Stomach smooth muscle (tissue), 2 donors: ENCODE measurements around the gene NCOA5.

ENCODE experiments used
- H3K27ac ChIP-seq: one replicate; pipeline ENCODE4 v1.7.0; 2013; ENCODE audit warnings: mild to moderate bottlenecking, low read length, inconsistent platforms
- H3K27me3 ChIP-seq, 2 donors: one replicate each; pipeline ENCODE4 v1.7.0; 2013; ENCODE audit warnings: low read length in 2 of 2; ENCODE audit not compliant: insufficient read depth in 2 of 2, control insufficient read depth in 1 of 2
- H3K36me3 ChIP-seq, 2 donors: one replicate each; pipeline ENCODE4 v1.7.0; 2013; ENCODE audit warnings: low read length in 2 of 2; ENCODE audit not compliant: control insufficient read depth in 2 of 2, insufficient read depth in 2 of 2
- H3K4me1 ChIP-seq: one replicate; pipeline ENCODE4 v1.7.0; 2013; ENCODE audit warnings: low read length; ENCODE audit not compliant: control insufficient read depth, insufficient read depth
- H3K4me3 ChIP-seq, 2 donors: one replicate each; pipeline ENCODE4 v1.7.0; 2013; ENCODE audit warnings: low read length in 2 of 2
- H3K9ac ChIP-seq, 2 donors: one replicate each; pipeline ENCODE4 v1.7.0; 2013; ENCODE audit warnings: low read length in 2 of 2, mild to moderate bottlenecking in 1 of 2
- H3K9me3 ChIP-seq, 2 donors: one replicate each; pipeline ENCODE4 v1.7.0; 2013; ENCODE audit warnings: low read length in 2 of 2; ENCODE audit not compliant: control insufficient read depth in 2 of 2
- donor health status: healthy.
- donor health status: Pancreatic carcinoma.

NCOA5 gene

DNA sequence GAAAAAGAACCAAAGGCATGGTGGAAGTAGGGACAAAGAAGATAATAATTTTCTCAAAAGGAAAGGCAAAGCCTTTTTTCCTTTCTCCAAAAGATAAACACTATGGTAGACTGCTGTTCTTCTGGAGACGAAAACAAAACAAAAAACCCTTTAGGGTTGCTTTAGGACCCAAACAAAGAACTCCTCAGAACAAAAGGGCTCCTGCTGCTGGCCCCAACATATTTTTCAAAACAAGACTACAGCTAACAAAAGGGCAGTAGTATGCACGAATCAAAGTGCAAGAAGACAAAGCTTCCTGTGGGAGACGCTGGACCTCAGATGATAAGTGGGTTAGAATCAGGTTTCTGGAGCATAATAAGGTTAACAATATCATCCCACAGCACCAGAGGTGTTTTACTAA, 15.8 kb downstream of the NCOA5 start:
- H3K9me3 ChIP-seq, result no peaks in the 10 kb centered on the region
- H3K27ac ChIP-seq, result no peak overlapping the region
- no peaks in the 10 kb centered on the region for H3K4me1 ChIP-seq
- H3K27me3 ChIP-seq, result no peaks in the 10 kb centered on the region
- H3K9ac ChIP-seq, result no peak overlapping the region
- no peak overlapping the region for H3K4me3 ChIP-seq
- H3K36me3 ChIP-seq, result peaks cover 42 to 43% of the 10 kb centered on the region in 2 donors

DNA sequence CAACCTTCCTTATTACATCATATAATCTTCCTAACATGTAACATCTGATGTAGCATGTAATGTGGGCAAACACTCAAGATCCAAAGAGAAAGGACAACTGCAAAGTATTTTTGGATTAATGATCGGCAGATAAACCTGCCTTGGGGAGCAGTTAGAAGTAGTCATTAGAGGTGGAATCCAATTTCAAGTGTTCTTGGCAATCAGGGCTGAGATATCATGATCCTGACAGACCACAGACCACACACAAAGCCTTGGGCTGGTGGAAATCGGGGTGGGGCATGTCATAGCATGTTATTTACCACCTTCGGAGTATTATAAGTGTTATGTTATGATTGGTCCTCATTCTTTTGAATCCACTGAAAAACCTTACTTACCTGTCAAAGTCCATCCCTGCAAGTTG, 16.3 kb downstream of the NCOA5 start:
- Histone ChIP-seq H3K9me3 (no peaks in the 10 kb centered on the region), H3K27me3 (no peaks in the 10 kb centered on the region), H3K4me1 (no peaks in the 10 kb centered on the region), H3K9ac (no peak overlapping the region), H3K36me3 (peaks cover 39 to 40% of the 10 kb centered on the region in 2 donors), H3K27ac (no peak overlapping the region), H3K4me3 (no peak overlapping the region)

DNA sequence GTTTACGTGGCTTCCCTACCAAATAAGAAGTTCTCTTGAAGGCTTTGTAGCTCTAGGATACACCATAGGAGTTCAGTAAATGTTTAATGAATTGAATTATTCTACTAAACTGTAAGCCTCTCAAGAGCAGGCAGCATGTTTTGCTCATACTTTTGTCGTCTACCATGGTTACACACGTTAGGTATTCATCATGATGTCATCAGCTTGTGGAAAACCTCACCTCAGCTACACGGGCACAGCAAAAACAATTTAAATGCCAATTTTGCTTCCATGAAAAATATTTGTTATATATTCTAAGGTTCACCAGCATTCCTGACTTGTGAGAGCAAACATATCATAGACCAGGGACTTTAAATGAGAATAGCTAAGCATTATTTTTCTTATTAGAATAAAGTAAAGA, 16.7 kb downstream of the NCOA5 start:
- Histone ChIP-seq H3K27ac (no peak overlapping the region), H3K36me3 (peaks cover 40% of the 10 kb centered on the region in 2 donors), H3K9ac (no peak overlapping the region), H3K4me1 (no peaks in the 10 kb centered on the region), H3K4me3 (no peak overlapping the region), H3K9me3 (no peaks in the 10 kb centered on the region), H3K27me3 (no peaks in the 10 kb centered on the region)

DNA sequence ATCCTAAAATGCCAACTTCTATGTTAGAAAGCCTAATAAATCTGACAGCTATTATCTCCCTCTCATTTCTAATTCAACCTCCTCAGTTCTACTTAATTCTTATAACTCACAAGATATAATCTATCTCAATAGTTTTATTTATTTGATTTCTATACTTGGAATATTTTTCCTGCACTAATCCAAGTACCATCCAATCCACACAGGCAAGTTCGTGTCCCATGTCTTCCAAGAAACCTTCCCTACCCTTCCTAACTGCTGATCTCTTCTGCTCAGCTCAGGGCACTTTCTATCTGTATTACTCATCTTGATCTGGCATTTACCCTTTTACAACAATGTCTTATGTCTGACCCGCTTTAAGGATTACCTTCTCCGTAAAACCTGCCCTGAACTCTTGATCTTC, 18.2 kb downstream of the NCOA5 start:
- H3K36me3 ChIP-seq, result peaks cover 41 to 44% of the 10 kb centered on the region in 2 donors
- no peaks in the 10 kb centered on the region for H3K4me1 ChIP-seq

DNA sequence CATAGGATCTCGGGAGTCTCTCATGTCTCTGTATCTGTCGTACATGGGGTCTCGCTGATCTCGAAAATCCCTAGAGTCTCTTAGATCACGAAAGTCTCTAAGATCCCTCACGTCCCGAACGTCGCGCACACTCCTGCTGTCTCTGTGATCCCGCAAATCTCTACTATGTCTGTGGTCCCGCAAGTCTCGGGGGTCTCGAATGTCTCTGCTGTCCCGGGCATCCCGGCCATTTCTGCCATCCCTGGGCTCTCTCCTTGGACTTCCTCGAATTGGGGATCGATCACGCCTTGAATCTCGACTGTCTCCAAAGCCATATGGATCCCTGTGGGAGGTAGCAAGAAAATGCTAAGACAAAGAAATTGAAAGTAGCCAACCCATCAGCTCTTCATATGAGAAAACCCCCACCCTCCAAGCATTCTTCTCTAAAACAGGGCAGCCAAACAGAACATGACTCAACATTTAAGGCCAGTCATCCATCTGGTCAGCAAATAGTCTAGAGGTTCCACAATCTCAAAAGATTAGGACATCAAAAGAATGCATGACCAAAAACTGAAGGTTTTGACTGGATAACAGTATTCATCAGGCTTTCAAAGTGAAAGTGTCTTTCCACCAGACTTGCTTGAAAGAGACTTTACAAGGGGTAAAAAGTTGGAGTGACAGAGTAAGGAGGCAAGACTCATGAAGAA, 19.4 kb downstream of the NCOA5 start:
- Histone ChIP-seq H3K27me3 (no peaks in the 10 kb centered on the region), H3K9ac (no peak overlapping the region), H3K36me3 (peaks cover 45 to 53% of the 10 kb centered on the region in 2 donors), H3K4me1 (no peaks in the 10 kb centered on the region), H3K9me3 (no peaks in the 10 kb centered on the region), H3K4me3 (no peak overlapping the region), H3K27ac (no peak overlapping the region)

More for the DNA sequence above, 18.2 kb downstream of the NCOA5 start:
- Histone ChIP-seq H3K9me3 (no peaks in the 10 kb centered on the region), H3K27me3 (no peaks in the 10 kb centered on the region), H3K9ac (no peak overlapping the region), H3K4me3 (no peak overlapping the region), H3K27ac (no peak overlapping the region)

- no peaks in the 10 kb centered on the region for H3K9me3 ChIP-seq
- H3K27me3 ChIP-seq, result no peaks in the 10 kb centered on the region
- peaks cover 4% of the 10 kb centered on the region for H3K4me1 ChIP-seq
- peaks cover 83 to 84% of the 10 kb centered on the region in 2 donors for H3K36me3 ChIP-seq
- H3K27ac ChIP-seq, result no peak overlapping the region
- H3K9ac ChIP-seq, result no peak overlapping the region
- no peak overlapping the region for H3K4me3 ChIP-seq
Observed at GRCh38 chr20:46065691-46066090, 24.1 kb downstream of the NCOA5 start.

GRCh38 chr20:46065006-46065405, 24.8 kb downstream of the NCOA5 start:
- Histone ChIP-seq H3K4me3 (no peak overlapping the region), H3K9me3 (no peaks in the 10 kb centered on the region), H3K9ac (no peak overlapping the region), H3K27me3 (no peaks in the 10 kb centered on the region), H3K27ac (no peak overlapping the region), H3K4me1 (peaks cover 4% of the 10 kb centered on the region), H3K36me3 (peaks cover 85 to 86% of the 10 kb centered on the region in 2 donors)

GRCh38 chr20:46063652-46064054, 26.1 kb downstream of the NCOA5 start:
- Histone ChIP-seq H3K4me3 (no peak overlapping the region), H3K27ac (no peak overlapping the region), H3K27me3 (peaks cover 0 to 3% of the 10 kb centered on the region in 2 donors), H3K36me3 (peaks cover 75 to 80% of the 10 kb centered on the region in 2 donors), H3K9me3 (no peaks in the 10 kb centered on the region), H3K9ac (no peak overlapping the region), H3K4me1 (peaks cover 7% of the 10 kb centered on the region)

DNA sequence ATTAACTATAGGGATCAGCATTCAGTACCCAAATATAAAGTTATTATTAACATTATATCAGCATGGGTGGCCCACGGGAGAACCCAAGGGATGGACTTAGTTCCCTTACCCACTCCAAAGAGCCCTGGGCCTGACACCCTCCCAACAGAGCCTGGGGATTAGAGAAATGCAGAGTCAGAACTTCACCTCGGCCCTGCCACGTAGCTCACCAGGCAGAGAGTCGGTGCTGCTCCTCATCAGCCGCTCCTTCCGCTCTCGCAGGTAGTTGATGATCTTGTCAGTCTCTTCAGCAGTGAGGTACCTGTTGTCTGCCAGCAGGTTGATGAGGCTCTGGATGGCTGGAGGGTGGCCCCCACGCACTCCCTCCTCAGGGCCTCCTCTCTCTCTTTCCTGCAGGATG, 26.6 kb downstream of the NCOA5 start:
- Histone ChIP-seq H3K4me1 (peaks cover 12% of the 10 kb centered on the region), H3K9me3 (no peaks in the 10 kb centered on the region), H3K4me3 (no peak overlapping the region), H3K9ac (no peak overlapping the region), H3K36me3 (peaks cover 72 to 75% of the 10 kb centered on the region in 2 donors), H3K27me3 (peaks cover 2 to 5% of the 10 kb centered on the region in 2 donors), H3K27ac (no peak overlapping the region)

DNA sequence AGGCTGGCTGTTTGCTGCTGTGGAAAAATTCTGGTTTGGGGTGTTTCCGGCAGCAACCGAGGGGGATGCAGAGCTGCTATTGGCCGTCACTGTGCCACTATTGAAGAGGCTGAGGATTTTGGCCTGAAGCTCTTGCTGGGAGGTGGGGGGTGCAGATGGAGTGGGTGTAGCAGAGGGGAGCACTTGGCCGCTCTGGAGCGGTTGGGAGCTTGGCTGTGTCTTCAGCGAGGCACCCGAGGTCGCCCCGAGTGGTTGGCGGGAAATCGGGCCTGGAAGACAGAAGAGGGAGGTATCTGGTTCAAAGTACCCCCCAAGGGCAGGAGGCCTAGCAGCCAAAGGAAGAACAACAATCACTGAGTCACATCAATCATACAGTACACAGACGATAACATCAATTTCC, 27.1 kb downstream of the NCOA5 start:
- Histone ChIP-seq H3K27ac (no peak overlapping the region), H3K4me3 (no peak overlapping the region), H3K27me3 (peaks cover 4 to 10% of the 10 kb centered on the region in 2 donors), H3K4me1 (peaks cover 18% of the 10 kb centered on the region), H3K9ac (no peak overlapping the region), H3K36me3 (peaks cover 66 to 72% of the 10 kb centered on the region in 2 donors), H3K9me3 (no peaks in the 10 kb centered on the region)

GRCh38 chr20:46062151-46062550, 27.6 kb downstream of the NCOA5 start:
- H3K9ac ChIP-seq, result no peak overlapping the region
- no peak overlapping the region for H3K27ac ChIP-seq
- peaks cover 20% of the 10 kb centered on the region for H3K4me1 ChIP-seq
- H3K9me3 ChIP-seq, result no peaks in the 10 kb centered on the region
- H3K4me3 ChIP-seq, result no peak overlapping the region
- H3K36me3 ChIP-seq, result peaks cover 66 to 72% of the 10 kb centered on the region in 2 donors
- H3K27me3 ChIP-seq, result peaks cover 5 to 15% of the 10 kb centered on the region in 2 donors
